Measurements from ENCODE around the gene KLF3. TPM values are rescaled to one million over a fixed set of nuclear protein-coding genes. Genes with fewer than 3 reads are reported as not detected.

Gene KLF3
- total and polyA plus RNA-seq, 2 of the 4 experiments (the other 2 are of a cell fraction) = 8.2 to 12.6 TPM

DNA sequence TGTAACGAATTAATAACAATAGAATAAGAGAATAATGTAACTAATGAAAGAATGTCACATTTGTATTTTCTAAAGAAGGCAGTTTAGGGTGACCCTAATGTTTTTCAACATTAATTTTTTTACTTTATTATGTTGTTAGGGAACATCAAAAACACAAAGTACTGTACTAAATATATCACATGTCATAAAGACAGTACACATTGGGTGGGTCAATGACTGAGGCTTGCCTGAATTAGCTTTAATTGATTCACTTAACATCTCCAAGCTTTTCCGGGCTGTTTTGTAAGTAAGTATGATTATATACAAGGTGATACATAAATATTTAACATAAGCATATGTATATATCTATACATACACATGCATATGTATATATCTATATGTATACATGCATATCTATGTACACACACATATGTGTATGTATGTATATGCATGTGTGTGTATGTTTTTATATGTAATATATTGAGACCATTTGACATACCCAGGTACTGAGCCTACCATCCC, 43.4 kb upstream of the KLF3 start:
- intact Hi-C loops (cut with micrococcal nuclease) = no loop called here
- dilution Hi-C loops (cut with HindIII; ENCODE audit: low sequenced_read_pairs, unreplicated experiment) = no loop called here
- BruUV-seq (replicated peaks) = no TSS peak
- H4K5ac ChIP-seq (ENCODE audit: low read depth, low read length) = no peak overlapping the region
- no peaks in the 10 kb centered on the region for H4K20me1 ChIP-seq (ENCODE audit: insufficient read depth, low read length)
- no peak overlapping the region for H2BK20ac ChIP-seq (ENCODE audit: low read depth, low read length)
- H2AK9ac ChIP-seq (replicated peaks; ENCODE audit: low read depth, low read length, poor library complexity) = no peak overlapping the region
- H3K23ac ChIP-seq (ENCODE audit: low read depth, low read length) = no peak overlapping the region
- peaks cover 6% of the 10 kb centered on the region; the same call in 1 of the 2 replicates for H3K9me1 ChIP-seq (ENCODE audit: insufficient read depth, low read length)
- no peaks in the 10 kb centered on the region for H3K36me3 ChIP-seq (ENCODE audit: control insufficient read depth, insufficient read depth, low read length)
- H3K56ac ChIP-seq (ENCODE audit: extremely low read depth, insufficient read depth, low read length) = no peak overlapping the region
- H2BK15ac ChIP-seq (ENCODE audit: low read depth, low read length) = no peak overlapping the region
- H3K9ac ChIP-seq (ENCODE audit: low read depth, low read length) = no peak overlapping the region
- DNase-seq = no peak
- ChIA-PET CTCF (no interaction called here), POLR2A (ENCODE audit: unreplicated experiment) (no interaction called here)
- H3K4me1 ChIP-seq (ENCODE audit: control insufficient read depth, insufficient read depth, low read length) = peaks cover 7% of the 10 kb centered on the region
- H3K14ac ChIP-seq (replicated peaks; ENCODE audit: low read depth, low read length) = no peak overlapping the region
- no peak for TF ChIP-seq MAFK (IDR thresholded peaks at IDR 0.05; ENCODE audit: low read depth, low read length)
- no peak for TF ChIP-seq RCOR1 (IDR thresholded peaks at IDR 0.05; ENCODE audit: insufficient replicate concordance, low read length)
- no peak for TF ChIP-seq MXI1 (IDR thresholded peaks at IDR 0.05; ENCODE audit: borderline replicate concordance, low read depth, low read length)
- no peak for TF ChIP-seq BHLHE40 (IDR thresholded peaks at IDR 0.05; ENCODE audit: low read depth, low read length)
- no peak for TF ChIP-seq CHD1 (IDR thresholded peaks at IDR 0.05; ENCODE audit: low read depth, low read length)
- no peak for TF ChIP-seq CEBPB (IDR thresholded peaks at IDR 0.05; ENCODE audit: low read depth, low read length)
- no peak for TF ChIP-seq USF2 (IDR thresholded peaks at IDR 0.05; ENCODE audit: low read depth, low read length)
- no peak for TF ChIP-seq POLR2A (IDR thresholded peaks at IDR 0.05; ENCODE audit: low read depth, low read length)
- TF ChIP-seq, protein P1, sequence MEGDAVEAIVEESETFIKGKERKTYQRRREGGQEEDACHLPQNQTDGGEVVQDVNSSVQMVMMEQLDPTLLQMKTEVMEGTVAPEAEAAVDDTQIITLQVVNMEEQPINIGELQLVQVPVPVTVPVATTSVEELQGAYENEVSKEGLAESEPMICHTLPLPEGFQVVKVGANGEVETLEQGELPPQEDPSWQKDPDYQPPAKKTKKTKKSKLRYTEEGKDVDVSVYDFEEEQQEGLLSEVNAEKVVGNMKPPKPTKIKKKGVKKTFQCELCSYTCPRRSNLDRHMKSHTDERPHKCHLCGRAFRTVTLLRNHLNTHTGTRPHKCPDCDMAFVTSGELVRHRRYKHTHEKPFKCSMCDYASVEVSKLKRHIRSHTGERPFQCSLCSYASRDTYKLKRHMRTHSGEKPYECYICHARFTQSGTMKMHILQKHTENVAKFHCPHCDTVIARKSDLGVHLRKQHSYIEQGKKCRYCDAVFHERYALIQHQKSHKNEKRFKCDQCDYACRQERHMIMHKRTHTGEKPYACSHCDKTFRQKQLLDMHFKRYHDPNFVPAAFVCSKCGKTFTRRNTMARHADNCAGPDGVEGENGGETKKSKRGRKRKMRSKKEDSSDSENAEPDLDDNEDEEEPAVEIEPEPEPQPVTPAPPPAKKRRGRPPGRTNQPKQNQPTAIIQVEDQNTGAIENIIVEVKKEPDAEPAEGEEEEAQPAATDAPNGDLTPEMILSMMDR (conservative IDR thresholded peaks at IDR 0.05; ENCODE audit: low read depth, low read length) = no peak
- TF ChIP-seq SMC3 (IDR thresholded peaks at IDR 0.05; ENCODE audit: low read depth, low read length) = no peak
- no peak for TF ChIP-seq FOS (IDR thresholded peaks at IDR 0.05; ENCODE audit: low read depth, low read length)
- no peak for TF ChIP-seq RAD21 (IDR thresholded peaks at IDR 0.05; ENCODE audit: low read length)
- TF ChIP-seq RFX5 (IDR thresholded peaks at IDR 0.05; ENCODE audit: low read depth, low read length) = no peak
- no peak for TF ChIP-seq NFE2L2 (IDR thresholded peaks at IDR 0.05; ENCODE audit: low read depth, low read length)
- TF ChIP-seq, protein P2, sequence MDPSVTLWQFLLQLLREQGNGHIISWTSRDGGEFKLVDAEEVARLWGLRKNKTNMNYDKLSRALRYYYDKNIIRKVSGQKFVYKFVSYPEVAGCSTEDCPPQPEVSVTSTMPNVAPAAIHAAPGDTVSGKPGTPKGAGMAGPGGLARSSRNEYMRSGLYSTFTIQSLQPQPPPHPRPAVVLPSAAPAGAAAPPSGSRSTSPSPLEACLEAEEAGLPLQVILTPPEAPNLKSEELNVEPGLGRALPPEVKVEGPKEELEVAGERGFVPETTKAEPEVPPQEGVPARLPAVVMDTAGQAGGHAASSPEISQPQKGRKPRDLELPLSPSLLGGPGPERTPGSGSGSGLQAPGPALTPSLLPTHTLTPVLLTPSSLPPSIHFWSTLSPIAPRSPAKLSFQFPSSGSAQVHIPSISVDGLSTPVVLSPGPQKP (IDR thresholded peaks at IDR 0.05; ENCODE audit: borderline replicate concordance, low read depth, low read length) = no peak
- TF ChIP-seq MAZ (IDR thresholded peaks at IDR 0.05; ENCODE audit: borderline replicate concordance, low read depth, low read length) = no peak
- no peak overlapping the region for H2AK5ac ChIP-seq (ENCODE audit: low read depth, low read length)
- H3K4me3 ChIP-seq (ENCODE audit: insufficient read depth, low read depth, low read length) = no peak overlapping the region
- H2BK5ac ChIP-seq (ENCODE audit: low read depth, low read length, poor library complexity, severe bottlenecking) = no peak overlapping the region
- no peak overlapping the region for H4K8ac ChIP-seq (ENCODE audit: low read depth in 2 of 2, low read length in 2 of 2)
- no peak overlapping the region for H3K4ac ChIP-seq (ENCODE audit: low read depth, low read length)
- H3K79me1 ChIP-seq (ENCODE audit: low read depth in 1 of 2, low read length in 2 of 2) = no peaks in the 10 kb centered on the region
- no peak overlapping the region for H3K27ac ChIP-seq (ENCODE audit: insufficient read depth, low read length)
- H2BK120ac ChIP-seq (ENCODE audit: low read depth, low read length) = no peak overlapping the region
- no peak for ATAC-seq (ENCODE audit: low read depth)
- no CpG with 5 or more reads among the region's 2 CpGs for WGBS, 2 experiments (ENCODE audit: extremely low coverage in 2 of 2, insufficient read length in 1 of 2)
- no peaks in the 10 kb centered on the region; the same call in 1 of the 2 replicates for H3K27me3 ChIP-seq (ENCODE audit: control insufficient read depth, insufficient read depth, low read length)
- no peaks in the 10 kb centered on the region for H3K9me3 ChIP-seq (ENCODE audit: control insufficient read depth, insufficient read depth, low read length)
- in situ Hi-C loops (cut with MboI; ENCODE audit: low sequenced_read_pairs) = no loop called here
- no peak overlapping the region for H3K4me2 ChIP-seq (ENCODE audit: low read depth, low read length)
- H2AFZ ChIP-seq (replicated peaks; ENCODE audit: low read length, poor library complexity) = no peak overlapping the region
- no peak overlapping the region for H3K18ac ChIP-seq (ENCODE audit: low read depth, low read length)
- H4K91ac ChIP-seq (ENCODE audit: insufficient read depth, low read depth, low read length) = no peak overlapping the region
